ENCODE results near the gene RILPL2.

DNA sequence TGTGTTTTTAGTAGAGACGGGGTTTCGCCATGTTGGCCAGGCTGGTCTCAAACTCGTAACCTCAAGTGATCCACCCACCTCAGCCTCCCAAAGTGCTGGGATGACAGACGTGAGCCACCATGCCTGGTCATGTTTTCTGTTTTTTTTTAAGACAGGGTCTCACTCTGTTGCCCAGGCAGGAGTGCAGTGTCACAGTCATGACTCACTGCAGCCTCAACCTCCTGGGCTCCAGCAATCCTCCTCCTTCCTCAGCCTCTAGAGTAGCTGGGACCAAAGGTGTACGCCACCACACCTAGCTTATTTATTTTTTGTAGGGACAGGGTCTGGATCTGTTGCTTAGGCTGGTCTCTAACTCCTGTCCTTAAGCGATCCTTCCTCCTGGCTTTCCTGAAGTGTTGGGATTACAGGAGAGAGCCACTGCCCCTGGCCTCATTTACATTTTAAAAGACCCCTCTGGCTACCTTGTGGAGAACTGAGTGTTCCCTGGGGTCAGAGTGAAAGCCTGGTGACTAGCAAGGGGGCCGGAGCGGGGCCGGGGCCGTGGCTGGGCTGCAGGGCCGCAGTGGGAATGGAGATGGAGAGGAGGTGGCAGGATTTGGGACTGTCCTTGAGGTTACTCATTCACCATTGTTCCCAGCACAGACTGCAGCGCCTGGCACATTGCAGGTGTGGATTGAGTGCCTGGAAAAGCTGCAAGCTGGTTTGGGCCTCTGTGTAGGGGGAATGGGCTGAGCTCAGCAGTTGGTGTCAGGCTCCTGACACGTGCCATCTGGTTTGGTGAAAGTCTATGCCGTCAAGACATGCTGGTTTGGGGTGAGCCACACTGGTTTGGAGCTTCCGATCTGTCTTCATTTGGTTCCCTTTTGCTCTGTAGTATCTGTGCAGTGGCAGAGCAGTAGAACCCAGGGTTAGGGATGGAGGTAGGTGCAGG, 34.5 kb downstream of the RILPL2 start:
- no peak for TF ChIP-seq L3MBTL2 (IDR thresholded peaks at IDR 0.05)
- no peak for TF ChIP-seq ETV1 (tag; conservative IDR thresholded peaks at IDR 0.05; ENCODE audit: low read depth)
- TF ChIP-seq, protein P1, sequence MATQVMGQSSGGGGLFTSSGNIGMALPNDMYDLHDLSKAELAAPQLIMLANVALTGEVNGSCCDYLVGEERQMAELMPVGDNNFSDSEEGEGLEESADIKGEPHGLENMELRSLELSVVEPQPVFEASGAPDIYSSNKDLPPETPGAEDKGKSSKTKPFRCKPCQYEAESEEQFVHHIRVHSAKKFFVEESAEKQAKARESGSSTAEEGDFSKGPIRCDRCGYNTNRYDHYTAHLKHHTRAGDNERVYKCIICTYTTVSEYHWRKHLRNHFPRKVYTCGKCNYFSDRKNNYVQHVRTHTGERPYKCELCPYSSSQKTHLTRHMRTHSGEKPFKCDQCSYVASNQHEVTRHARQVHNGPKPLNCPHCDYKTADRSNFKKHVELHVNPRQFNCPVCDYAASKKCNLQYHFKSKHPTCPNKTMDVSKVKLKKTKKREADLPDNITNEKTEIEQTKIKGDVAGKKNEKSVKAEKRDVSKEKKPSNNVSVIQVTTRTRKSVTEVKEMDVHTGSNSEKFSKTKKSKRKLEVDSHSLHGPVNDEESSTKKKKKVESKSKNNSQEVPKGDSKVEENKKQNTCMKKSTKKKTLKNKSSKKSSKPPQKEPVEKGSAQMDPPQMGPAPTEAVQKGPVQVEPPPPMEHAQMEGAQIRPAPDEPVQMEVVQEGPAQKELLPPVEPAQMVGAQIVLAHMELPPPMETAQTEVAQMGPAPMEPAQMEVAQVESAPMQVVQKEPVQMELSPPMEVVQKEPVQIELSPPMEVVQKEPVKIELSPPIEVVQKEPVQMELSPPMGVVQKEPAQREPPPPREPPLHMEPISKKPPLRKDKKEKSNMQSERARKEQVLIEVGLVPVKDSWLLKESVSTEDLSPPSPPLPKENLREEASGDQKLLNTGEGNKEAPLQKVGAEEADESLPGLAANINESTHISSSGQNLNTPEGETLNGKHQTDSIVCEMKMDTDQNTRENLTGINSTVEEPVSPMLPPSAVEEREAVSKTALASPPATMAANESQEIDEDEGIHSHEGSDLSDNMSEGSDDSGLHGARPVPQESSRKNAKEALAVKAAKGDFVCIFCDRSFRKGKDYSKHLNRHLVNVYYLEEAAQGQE (IDR thresholded peaks at IDR 0.05; ENCODE audit: borderline replicate concordance) = no peak
- TF ChIP-seq, protein P1 (CRISPR knock-in tag; IDR thresholded peaks at IDR 0.05; ENCODE audit: low read depth) = no peak
- TF ChIP-seq, protein P2, sequence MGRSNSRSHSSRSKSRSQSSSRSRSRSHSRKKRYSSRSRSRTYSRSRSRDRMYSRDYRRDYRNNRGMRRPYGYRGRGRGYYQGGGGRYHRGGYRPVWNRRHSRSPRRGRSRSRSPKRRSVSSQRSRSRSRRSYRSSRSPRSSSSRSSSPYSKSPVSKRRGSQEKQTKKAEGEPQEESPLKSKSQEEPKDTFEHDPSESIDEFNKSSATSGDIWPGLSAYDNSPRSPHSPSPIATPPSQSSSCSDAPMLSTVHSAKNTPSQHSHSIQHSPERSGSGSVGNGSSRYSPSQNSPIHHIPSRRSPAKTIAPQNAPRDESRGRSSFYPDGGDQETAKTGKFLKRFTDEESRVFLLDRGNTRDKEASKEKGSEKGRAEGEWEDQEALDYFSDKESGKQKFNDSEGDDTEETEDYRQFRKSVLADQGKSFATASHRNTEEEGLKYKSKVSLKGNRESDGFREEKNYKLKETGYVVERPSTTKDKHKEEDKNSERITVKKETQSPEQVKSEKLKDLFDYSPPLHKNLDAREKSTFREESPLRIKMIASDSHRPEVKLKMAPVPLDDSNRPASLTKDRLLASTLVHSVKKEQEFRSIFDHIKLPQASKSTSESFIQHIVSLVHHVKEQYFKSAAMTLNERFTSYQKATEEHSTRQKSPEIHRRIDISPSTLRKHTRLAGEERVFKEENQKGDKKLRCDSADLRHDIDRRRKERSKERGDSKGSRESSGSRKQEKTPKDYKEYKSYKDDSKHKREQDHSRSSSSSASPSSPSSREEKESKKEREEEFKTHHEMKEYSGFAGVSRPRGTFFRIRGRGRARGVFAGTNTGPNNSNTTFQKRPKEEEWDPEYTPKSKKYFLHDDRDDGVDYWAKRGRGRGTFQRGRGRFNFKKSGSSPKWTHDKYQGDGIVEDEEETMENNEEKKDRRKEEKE (IDR thresholded peaks at IDR 0.05; ENCODE audit: borderline replicate concordance in 1 of 2, control insufficient read depth in 1 of 2, low read depth in 2 of 2, low read length in 1 of 2) = no peak

Data from K562 (cell line).